ENCODE data around the gene EIF3F. TPM values are rescaled to one million over a fixed set of nuclear protein-coding genes. Genes with fewer than 3 reads are reported as not detected.

The EIF3F gene
- total and polyA plus RNA-seq, 8 donors, result 102 to 580 (median 189) TPM

GRCh38 chr11:8035200-8035855 is 48.2 kb downstream of the EIF3F start:
- no peak overlapping the region for H3K4me3 ChIP-seq
- intact Hi-C loops (cut with DNase I; ENCODE audit: low total_unique reads), result loop anchor here (5.0 kb wide), 1 partner anchor 62 kb away; no protein-coding TSS in a partner anchor
- H3K4me1 ChIP-seq, result peaks cover 7 to 12% (median 8%) of the 10 kb centered on the region in 4 donors
- 71 to 84% (median 77%) methylated on average over 6 to 11 of the region's 11 CpGs for WGBS, 5 donors
- H3K27me3 ChIP-seq, result peaks cover 0 to 25% (median 0%) of the 10 kb centered on the region in 3 donors
- H3K9me3 ChIP-seq, result no peaks in the 10 kb centered on the region
- TF ChIP-seq POLR2AphosphoS5 (IDR thresholded peaks at IDR 0.05) (no peak), EP300 (IDR thresholded peaks at IDR 0.05) (no peak), CTCF (IDR thresholded peaks at IDR 0.05) (no peak), POLR2A (IDR thresholded peaks at IDR 0.05) (no peak)
- no peak for DNase-seq
- H3K36me3 ChIP-seq, result no peaks in the 10 kb centered on the region
- H3K27ac ChIP-seq, result no peak overlapping the region

GRCh38 chr11:8036002-8036802 is 49.1 kb downstream of the EIF3F start:
- H3K9me3 ChIP-seq, result no peaks in the 10 kb centered on the region
- no peaks in the 10 kb centered on the region for H3K36me3 ChIP-seq
- H3K27ac ChIP-seq, result no peak overlapping the region
- peaks cover 0 to 17% (median 0%) of the 10 kb centered on the region in 3 donors for H3K27me3 ChIP-seq
- intact Hi-C loops (cut with DNase I; ENCODE audit: low total_unique reads), result loop anchor here (5.0 kb wide), 1 partner anchor 61 kb away; no protein-coding TSS in a partner anchor
- DNase-seq, result peak in 1 of 2 donors; percentile 7
- TF ChIP-seq CTCF (IDR thresholded peaks at IDR 0.05), result no peak
- no peak overlapping the region for H3K4me3 ChIP-seq
- peaks cover 7 to 12% (median 8%) of the 10 kb centered on the region in 4 donors for H3K4me1 ChIP-seq
- WGBS, 5 donors, result 70 to 84% (median 77%) methylated on average over 4 to 5 of the region's 5 CpGs

- TF ChIP-seq POLR2A (IDR thresholded peaks at IDR 0.05) (no peak), EP300 (IDR thresholded peaks at IDR 0.05) (no peak), POLR2AphosphoS5 (IDR thresholded peaks at IDR 0.05) (no peak), CTCF (IDR thresholded peaks at IDR 0.05) (no peak)
- intact Hi-C loops (cut with DNase I; ENCODE audit: low total_unique reads), result loop anchor here (5.0 kb wide), 1 partner anchor 60 kb away; no protein-coding TSS in a partner anchor
- Histone ChIP-seq H3K4me1 (peaks cover 7 to 12% (median 8%) of the 10 kb centered on the region in 4 donors), H3K9me3 (no peaks in the 10 kb centered on the region), H3K27ac (no peak overlapping the region), H3K4me3 (no peak overlapping the region), H3K36me3 (no peaks in the 10 kb centered on the region), H3K27me3 (peaks cover 0 to 9% (median 0%) of the 10 kb centered on the region in 3 donors)
- peak in 1 of 2 donors; percentile 4 for DNase-seq
- 82 to 93% (median 91%) methylated on average over 3 to 5 of the region's 5 CpGs for WGBS, 5 donors
Measured at GRCh38 chr11:8036986-8037385, 49.8 kb downstream of the EIF3F start.

- Histone ChIP-seq H3K9me3 (no peaks in the 10 kb centered on the region), H3K4me3 (no peak overlapping the region), H3K27me3 (no peaks in the 10 kb centered on the region), H3K4me1 (peaks cover 1 to 4% (median 2%) of the 10 kb centered on the region in 4 donors), H3K27ac (no peak overlapping the region), H3K36me3 (no peaks in the 10 kb centered on the region)
- intact Hi-C loops (cut with DNase I; ENCODE audit: low total_unique reads), result loop anchor here (5.0 kb wide), 1 partner anchor 59 kb away; no protein-coding TSS in a partner anchor
- 64 to 71% (median 68%) methylated on average over 7 to 8 of the region's 8 CpGs for WGBS, 5 donors
- no peak for DNase-seq
- TF ChIP-seq POLR2AphosphoS5 (IDR thresholded peaks at IDR 0.05), result no peak
- no peak for TF ChIP-seq POLR2A (IDR thresholded peaks at IDR 0.05)
- TF ChIP-seq CTCF (IDR thresholded peaks at IDR 0.05), result no peak
Measured at GRCh38 chr11:8038393-8038792, 51.3 kb downstream of the EIF3F start.

All from stomach (tissue), 9 donors.